Peyer's patch (tissue), 4 donors: ENCODE data around the gene CACNG4. TPM values are rescaled to one million over a fixed set of nuclear protein-coding genes. Genes with fewer than 3 reads are reported as not detected.

ENCODE experiments used
- DNase-seq, 3 donors: peaks; one replicate each; pipeline ENCODE4 v3.0.0-alpha.2; 2017 to 2019
- H3K27ac ChIP-seq, 4 donors: fragments of 200-600 bp; sonication (generic); one replicate each; pipeline ENCODE4 v1.5.1; 2016 to 2019
- H3K27me3 ChIP-seq, 2 donors: fragments of 200-600 bp; sonication (generic); one replicate each; pipeline ENCODE4 v1.5.1; 2019
- H3K36me3 ChIP-seq, 3 donors: fragments of 200-600 bp; sonication (generic); one replicate each; pipeline ENCODE4 v1.5.1; 2016 to 2019
- H3K4me1 ChIP-seq, 4 donors: fragments of 200-600 bp; sonication (generic); one replicate each; pipeline ENCODE4 v1.5.1; 2016 to 2019
- H3K4me3 ChIP-seq, 4 donors: fragments of 200-600 bp; sonication (generic); 1 replicate in 3 of 4; 2 replicates in 1 of 4; pipeline ENCODE4 v1.5.1; 2016 to 2019; ENCODE audit warnings: mild to moderate bottlenecking in 1 of 4
- H3K9me3 ChIP-seq, 4 donors: fragments of 200-600 bp; sonication (generic); one replicate each; pipeline ENCODE4 v1.5.1; 2016 to 2019; ENCODE audit warnings: mild to moderate bottlenecking in 1 of 4
- CTCF ChIP-seq, 6 experiments: fragments of 450-650 bp in 4 of 6; fragments of 200-600 bp in 2 of 6; sonication (generic) in 1 of 6; IDR thresholded peaks; one replicate each; pipeline ENCODE4 v1.5.1; 2017 to 2019; ENCODE audit warnings: antibody characterized with exemption in 6 of 6, mild to moderate bottlenecking in 3 of 6, moderate library complexity in 1 of 6
- POLR2A ChIP-seq, 2 donors: fragments of 450-650 bp; IDR thresholded peaks; one replicate each; pipeline ENCODE4 v1.5.1; 2017; ENCODE audit warnings: antibody characterized with exemption in 2 of 2, mild to moderate bottlenecking in 2 of 2, moderate library complexity in 2 of 2
- total RNA-seq, 4 donors: library from RNA; depleted of rRNA; stranded (reverse); fragments of >200 nt; gene quantifications; one replicate each; pipeline ENCODE4 v1.1.0, GENCODE V29; 2016

Gene CACNG4
- total RNA-seq, 4 donors from 2014 or later, result 0.40 TPM; not detected in 3

DNA sequence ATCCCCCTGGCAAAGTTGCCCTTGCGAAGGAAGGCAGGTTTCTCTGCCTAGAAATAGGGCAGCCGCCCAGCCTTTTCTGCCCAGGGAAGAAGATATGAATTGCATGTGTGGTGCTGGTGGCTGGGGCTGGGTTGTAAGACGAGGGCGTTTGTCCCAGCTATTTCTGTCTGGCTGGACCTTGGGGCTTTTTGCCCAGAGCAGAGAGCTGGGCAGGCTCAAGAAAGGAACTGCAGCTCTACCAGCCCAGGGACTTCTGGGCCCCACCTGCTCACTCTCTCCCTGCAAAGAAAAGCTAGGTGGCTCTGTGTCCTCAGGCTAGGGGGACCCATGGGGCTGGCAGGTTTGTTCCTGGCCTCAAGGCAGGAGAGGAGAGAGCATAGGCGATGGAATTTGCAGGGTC, 80.4 kb downstream of the CACNG4 start:
- Histone ChIP-seq H3K27me3 (no peaks in the 10 kb centered on the region), H3K9me3 (peaks cover 0 to 14% (median 3%) of the 10 kb centered on the region in 4 donors), H3K4me3 (no peak overlapping the region), H3K36me3 (no peaks in the 10 kb centered on the region), H3K27ac (no peak overlapping the region), H3K4me1 (no peaks in the 10 kb centered on the region)
- no peak for TF ChIP-seq POLR2A (IDR thresholded peaks at IDR 0.05)
- TF ChIP-seq CTCF (IDR thresholded peaks at IDR 0.05), result no peak
- DNase-seq, result no peak

DNA sequence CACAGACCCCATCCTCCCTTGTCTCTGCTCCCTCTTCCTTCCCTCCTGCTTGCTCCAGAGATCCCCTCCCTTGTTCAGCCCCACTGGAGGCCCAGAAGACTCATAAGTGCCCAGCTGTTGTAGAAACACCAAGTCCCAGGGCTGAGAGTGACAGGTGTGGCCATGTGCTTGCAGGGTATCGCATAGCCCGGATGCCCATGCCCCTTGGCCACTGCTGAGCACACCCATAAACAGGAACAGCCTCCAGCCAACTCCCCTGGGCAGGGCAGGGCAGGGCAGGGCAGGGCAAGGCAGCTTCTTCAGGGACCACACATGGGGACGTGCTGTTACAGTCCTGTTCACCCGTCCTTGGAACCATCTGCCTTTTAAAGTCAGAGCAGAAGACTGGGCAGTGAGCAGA, 81.9 kb downstream of the CACNG4 start:
- no peaks in the 10 kb centered on the region for H3K36me3 ChIP-seq
- DNase-seq, result peak in 2 of 3 donors; percentile 70 to 80
- peaks cover 0 to 14% (median 3%) of the 10 kb centered on the region in 4 donors for H3K9me3 ChIP-seq
- H3K27ac ChIP-seq, result peak overlapping the region in 2 of 4 donors; percentile 34 to 45
- no peak overlapping the region for H3K4me3 ChIP-seq
- H3K4me1 ChIP-seq, result no peaks in the 10 kb centered on the region
- no peak for TF ChIP-seq POLR2A (IDR thresholded peaks at IDR 0.05)
- no peak for TF ChIP-seq CTCF (IDR thresholded peaks at IDR 0.05)
- no peaks in the 10 kb centered on the region for H3K27me3 ChIP-seq

- H3K27me3 ChIP-seq, result no peaks in the 10 kb centered on the region
- H3K36me3 ChIP-seq, result no peaks in the 10 kb centered on the region
- no peaks in the 10 kb centered on the region for H3K4me1 ChIP-seq
- peaks cover 0 to 14% (median 3%) of the 10 kb centered on the region in 4 donors for H3K9me3 ChIP-seq
- H3K27ac ChIP-seq, result no peak overlapping the region
- no peak overlapping the region for H3K4me3 ChIP-seq
- DNase-seq, result no peak
- TF ChIP-seq CTCF (IDR thresholded peaks at IDR 0.05) (no peak), POLR2A (IDR thresholded peaks at IDR 0.05) (no peak)
These were observed 82.9 kb downstream of the CACNG4 start for GRCh38 chr17:67047382-67047781.

GRCh38 chr17:67049025-67049739, 84.7 kb downstream of the CACNG4 start:
- Histone ChIP-seq H3K4me3 (no peak overlapping the region), H3K36me3 (no peaks in the 10 kb centered on the region), H3K9me3 (peaks cover 0 to 14% (median 3%) of the 10 kb centered on the region in 4 donors), H3K4me1 (no peaks in the 10 kb centered on the region), H3K27ac (no peak overlapping the region), H3K27me3 (no peaks in the 10 kb centered on the region)
- TF ChIP-seq CTCF (IDR thresholded peaks at IDR 0.05) (no peak), POLR2A (IDR thresholded peaks at IDR 0.05) (no peak)
- DNase-seq, result no peak

GRCh38 chr17:67050066-67050465, 85.6 kb downstream of the CACNG4 start:
- TF ChIP-seq CTCF (IDR thresholded peaks at IDR 0.05), result no peak
- no peak for TF ChIP-seq POLR2A (IDR thresholded peaks at IDR 0.05)
- H3K4me1 ChIP-seq, result no peaks in the 10 kb centered on the region
- no peak for DNase-seq
- no peak overlapping the region for H3K27ac ChIP-seq
- no peak overlapping the region for H3K4me3 ChIP-seq
- peaks cover 0 to 14% (median 3%) of the 10 kb centered on the region in 4 donors for H3K9me3 ChIP-seq
- H3K36me3 ChIP-seq, result no peaks in the 10 kb centered on the region
- H3K27me3 ChIP-seq, result no peaks in the 10 kb centered on the region
